Activated T-cell treated with anti-CD3 and anti-CD28 coated beads, Interleukin-2, amount 50 U/mL, for 72 hours (primary cell): ENCODE results near the gene TP53I13. TPM values are rescaled to one million over a fixed set of nuclear protein-coding genes. Genes with fewer than 3 reads are reported as not detected.

Experiments
- ATAC-seq, 2 donors: fragments of 150-1000 bp; cut with Tn5 transposase; replicated peaks in 1 of 2; 2 replicates each; pipeline ENCODE4 v1.10.0; 2021; ENCODE audit warnings: moderate library complexity in 2 of 2, mild to moderate bottlenecking in 1 of 2
- DNase-seq, 2 donors: peaks; one replicate each; pipeline ENCODE4 v3.0.0; 2021 to 2022; ENCODE audit warnings: mixed read lengths in 1 of 2
- H3K27ac Mint-ChIP-seq: one replicate; pipeline ENCODE4 v1.8.0; 2022; ENCODE audit warnings: mild to moderate bottlenecking, moderate library complexity, mixed read lengths
- H3K27me3 Mint-ChIP-seq: one replicate; pipeline ENCODE4 v1.8.0; 2022; ENCODE audit warnings: low read depth, mixed read lengths
- H3K36me3 Mint-ChIP-seq, 2 donors: one replicate each; pipeline ENCODE4 v1.8.0; 2022; ENCODE audit warnings: mixed read lengths in 2 of 2, mild to moderate bottlenecking in 1 of 2; ENCODE audit not compliant: insufficient read depth in 2 of 2
- H3K4me1 Mint-ChIP-seq: one replicate; pipeline ENCODE4 v1.8.0; 2022; ENCODE audit warnings: low read depth, mixed read lengths
- H3K4me3 Mint-ChIP-seq, 2 donors: one replicate each; pipeline ENCODE4 v1.8.0; 2022; ENCODE audit warnings: mild to moderate bottlenecking in 2 of 2, mixed read lengths in 2 of 2, moderate library complexity in 2 of 2
- H3K9me3 Mint-ChIP-seq, 2 donors: one replicate each; pipeline ENCODE4 v1.8.0; 2022; ENCODE audit warnings: mixed read lengths in 2 of 2
- total RNA-seq, 2 donors: library from RNA; stranded (reverse); gene quantifications; one replicate each; pipeline ENCODE4 v1.2.3, GENCODE V29; 2022

Gene TP53I13
- total RNA-seq, 2 donors from 2014 or later = 77.4 to 103 TPM

GRCh38 chr17:29579866-29580771 lies 11.6 kb downstream of the TP53I13 start:
- ATAC-seq (peak; percentile 97 to 98), DNase-seq (peak; percentile 90 to 91)
- Mint-ChIP-seq H3K27ac (no peak overlapping the region), H3K4me1 (peaks cover 28% of the 10 kb centered on the region), H3K4me3 (no peak overlapping the region), H3K9me3 (no peaks in the 10 kb centered on the region), H3K27me3 (no peaks in the 10 kb centered on the region), H3K36me3 (peaks cover 13 to 17% of the 10 kb centered on the region in 2 donors)

DNA sequence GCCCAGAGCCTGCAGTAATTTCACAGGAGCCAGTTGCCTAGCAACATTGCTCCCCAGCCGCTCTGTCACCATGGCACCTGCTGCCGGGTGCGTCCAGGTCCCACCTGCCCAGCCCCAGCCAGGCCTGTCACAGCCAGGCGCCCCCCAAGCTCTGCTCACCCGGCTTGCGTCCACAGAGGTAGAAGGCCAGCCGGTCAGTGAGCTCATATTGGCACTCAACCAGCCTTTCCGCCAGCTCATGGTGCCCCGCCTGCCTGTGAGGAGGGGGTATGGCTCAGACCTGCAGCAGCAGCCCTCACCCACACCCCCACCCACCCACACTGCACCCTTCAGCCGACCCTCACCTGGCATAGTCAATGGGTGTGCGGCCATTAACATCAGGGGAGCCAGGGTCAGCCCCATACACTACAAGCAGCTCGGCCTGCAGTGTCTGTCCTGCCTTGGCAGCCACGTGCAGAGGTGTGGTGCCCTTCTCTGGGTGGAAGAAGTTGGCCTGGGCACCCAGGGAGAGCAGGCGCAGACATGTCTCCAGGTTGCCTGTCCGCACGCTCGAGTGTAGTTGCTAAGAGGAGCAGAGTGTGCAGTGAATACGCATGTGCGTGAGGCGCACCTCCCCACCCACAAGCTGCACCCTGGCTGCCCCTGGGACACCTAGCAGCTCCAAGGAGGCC lies 13.2 kb downstream of the TP53I13 start:
- no peak overlapping the region for H3K4me3 Mint-ChIP-seq
- H3K27me3 Mint-ChIP-seq = no peaks in the 10 kb centered on the region
- no peak overlapping the region for H3K27ac Mint-ChIP-seq
- no peak for DNase-seq
- peaks cover 13 to 17% of the 10 kb centered on the region in 2 donors for H3K36me3 Mint-ChIP-seq
- no peaks in the 10 kb centered on the region for H3K9me3 Mint-ChIP-seq
- no peak for ATAC-seq
- peaks cover 44% of the 10 kb centered on the region for H3K4me1 Mint-ChIP-seq

DNA sequence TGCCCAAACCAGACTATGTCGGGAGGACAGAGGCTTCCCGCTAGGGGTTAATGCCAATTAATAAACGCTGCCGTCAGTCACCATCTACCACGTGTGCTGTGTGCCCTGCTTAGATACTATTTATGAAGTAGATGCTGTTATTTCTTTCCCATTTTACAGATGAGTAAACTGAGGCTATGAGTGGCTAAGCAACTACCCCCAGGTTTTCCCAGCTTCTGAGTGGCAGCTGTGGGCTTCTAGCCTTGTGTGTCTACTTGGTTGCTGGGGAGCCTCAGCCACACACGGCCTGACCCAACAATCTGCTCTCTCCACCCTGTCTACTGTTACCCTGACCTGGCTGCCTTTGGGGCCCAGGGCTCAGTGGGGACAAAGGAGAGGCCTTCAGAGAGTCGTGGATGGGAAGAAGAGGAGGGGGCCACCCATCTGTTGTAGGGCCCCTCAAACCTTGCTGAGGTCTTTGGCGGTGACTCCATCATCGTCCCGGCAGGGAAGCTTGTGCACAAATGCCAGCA lies 13.8 kb downstream of the TP53I13 start:
- Mint-ChIP-seq H3K36me3 (peaks cover 13 to 17% of the 10 kb centered on the region in 2 donors), H3K4me3 (no peak overlapping the region)
- ATAC-seq = no peak

DNA sequence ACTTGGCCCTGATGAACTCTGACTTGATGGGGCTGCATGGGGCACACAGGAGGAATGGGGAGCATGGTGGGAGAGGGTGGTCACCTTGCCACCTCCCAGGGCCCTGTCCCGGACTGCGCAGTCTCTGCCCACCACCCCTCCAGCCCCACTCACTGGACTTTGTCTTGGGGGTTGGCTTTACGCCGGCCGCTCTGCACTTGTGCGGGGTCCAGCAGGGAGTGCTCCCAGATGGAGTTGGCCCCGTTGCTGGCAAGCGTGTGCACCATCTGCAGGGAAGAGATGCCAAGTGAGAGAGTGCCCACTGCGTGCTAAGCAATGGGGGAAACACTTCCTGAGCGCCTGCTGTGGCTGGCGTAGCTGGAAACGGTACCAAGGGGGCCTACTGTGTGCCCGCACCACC lies 14.3 kb downstream of the TP53I13 start:
- Mint-ChIP-seq H3K9me3 (no peaks in the 10 kb centered on the region), H3K36me3 (peaks cover 13 to 16% of the 10 kb centered on the region in 2 donors), H3K4me1 (peaks cover 55% of the 10 kb centered on the region), H3K27ac (no peak overlapping the region), H3K4me3 (no peak overlapping the region), H3K27me3 (no peaks in the 10 kb centered on the region)
- DNase-seq = no peak
- no peak for ATAC-seq

More for the DNA sequence above, 13.8 kb downstream of the TP53I13 start:
- Mint-ChIP-seq H3K27ac (peak overlapping the region; percentile 28), H3K9me3 (no peaks in the 10 kb centered on the region), H3K4me1 (peaks cover 50% of the 10 kb centered on the region), H3K27me3 (no peaks in the 10 kb centered on the region)
- DNase-seq = no peak

DNA sequence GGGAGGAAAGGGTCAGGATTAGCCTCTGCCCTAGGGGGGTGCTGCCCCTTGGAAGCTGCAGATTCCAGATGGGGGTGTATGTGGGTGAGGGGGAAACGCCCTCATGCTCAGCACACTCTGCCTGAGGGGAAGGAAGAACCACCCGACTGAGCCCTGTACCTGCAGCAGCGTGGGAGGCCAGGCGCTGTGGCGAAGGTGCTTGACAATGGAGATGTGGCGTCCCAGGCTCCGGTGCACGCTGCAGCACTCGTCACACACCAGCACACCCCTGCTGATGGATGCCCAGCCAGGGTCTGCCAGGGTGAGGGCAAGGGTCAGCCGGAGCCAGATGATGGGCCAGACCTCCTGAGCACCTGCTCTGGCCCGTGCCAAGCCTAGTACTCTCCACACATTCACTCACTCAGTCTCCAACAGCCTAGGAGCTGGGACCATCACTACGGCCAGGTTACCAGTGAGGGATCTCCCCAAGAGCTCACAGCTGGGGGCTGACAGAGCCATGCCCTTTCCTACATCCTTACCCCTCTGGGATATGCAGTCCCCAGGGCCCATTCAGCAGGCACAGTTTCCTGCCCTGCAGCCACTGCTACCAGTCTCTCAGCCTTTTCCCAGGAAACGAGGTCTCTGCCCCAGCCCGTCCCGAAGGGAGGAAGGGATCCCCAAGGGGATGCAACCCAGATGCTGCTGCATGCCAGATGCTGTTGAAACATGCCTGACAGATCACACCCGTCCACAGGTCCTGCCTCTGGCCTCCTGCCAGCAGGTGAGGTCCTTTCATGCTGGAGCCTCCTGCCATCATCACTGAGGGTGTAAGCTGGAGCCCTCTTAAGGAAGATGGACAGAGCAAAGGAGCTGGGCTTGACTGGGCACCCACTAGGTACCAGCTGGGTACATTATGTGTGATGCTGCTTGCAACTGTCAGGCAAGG lies 15.1 kb downstream of the TP53I13 start:
- ATAC-seq = no peak
- Mint-ChIP-seq H3K9me3 (no peaks in the 10 kb centered on the region), H3K27me3 (no peaks in the 10 kb centered on the region), H3K4me3 (no peak overlapping the region), H3K36me3 (peaks cover 13 to 15% of the 10 kb centered on the region in 2 donors), H3K27ac (peak overlapping the region; percentile 77), H3K4me1 (peaks cover 61% of the 10 kb centered on the region)
- DNase-seq = no peak

GRCh38 chr17:29584452-29585079 lies 16.1 kb downstream of the TP53I13 start:
- DNase-seq (no peak), ATAC-seq (no peak)
- Mint-ChIP-seq H3K4me1 (peaks cover 61% of the 10 kb centered on the region), H3K27me3 (no peaks in the 10 kb centered on the region), H3K36me3 (peaks cover 13% of the 10 kb centered on the region in 2 donors), H3K4me3 (no peak overlapping the region), H3K9me3 (no peaks in the 10 kb centered on the region), H3K27ac (peak overlapping the region; percentile 77)

DNA sequence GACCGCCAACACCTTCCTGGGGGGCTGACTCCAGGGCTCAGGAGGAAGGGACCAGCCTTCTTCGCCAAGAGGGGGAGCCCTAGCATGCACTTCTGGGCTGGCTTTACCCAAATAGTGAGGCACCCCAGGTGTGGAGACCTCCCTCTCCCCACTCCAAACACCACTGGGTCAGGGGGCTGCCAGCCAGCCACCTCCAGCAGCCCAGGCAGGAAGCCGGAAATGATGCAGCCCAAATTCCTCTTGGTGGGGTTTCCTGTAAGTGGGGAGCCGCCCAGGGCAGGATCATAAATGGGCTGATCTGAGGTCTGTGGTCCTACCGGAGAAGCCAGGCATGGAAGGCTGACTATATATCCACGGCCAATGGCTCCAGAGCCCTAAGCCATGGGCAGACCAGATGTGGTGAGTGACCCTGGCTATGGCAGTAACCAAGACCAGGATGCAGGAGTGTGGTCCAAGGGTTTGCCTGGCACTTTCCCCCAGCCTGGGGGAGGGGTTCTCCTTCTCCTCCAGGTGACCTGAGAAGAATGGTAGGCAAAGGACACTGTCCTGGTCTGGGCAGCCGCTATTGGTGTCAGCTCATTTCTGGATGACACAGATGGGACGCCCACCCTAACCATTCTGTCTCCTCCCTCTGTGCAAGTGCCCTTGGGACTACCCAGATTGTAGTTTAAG lies 16.7 kb downstream of the TP53I13 start:
- peak overlapping the region; percentile 82 for H3K27ac Mint-ChIP-seq
- H3K27me3 Mint-ChIP-seq = no peaks in the 10 kb centered on the region
- peaks cover 13% of the 10 kb centered on the region in 2 donors for H3K36me3 Mint-ChIP-seq
- peak in 1 of 2 donors; percentile 48 for DNase-seq
- H3K4me1 Mint-ChIP-seq = peaks cover 61% of the 10 kb centered on the region
- peak overlapping the region; percentile 37 to 49 for H3K4me3 Mint-ChIP-seq
- H3K9me3 Mint-ChIP-seq = no peaks in the 10 kb centered on the region
- ATAC-seq = no peak

DNA sequence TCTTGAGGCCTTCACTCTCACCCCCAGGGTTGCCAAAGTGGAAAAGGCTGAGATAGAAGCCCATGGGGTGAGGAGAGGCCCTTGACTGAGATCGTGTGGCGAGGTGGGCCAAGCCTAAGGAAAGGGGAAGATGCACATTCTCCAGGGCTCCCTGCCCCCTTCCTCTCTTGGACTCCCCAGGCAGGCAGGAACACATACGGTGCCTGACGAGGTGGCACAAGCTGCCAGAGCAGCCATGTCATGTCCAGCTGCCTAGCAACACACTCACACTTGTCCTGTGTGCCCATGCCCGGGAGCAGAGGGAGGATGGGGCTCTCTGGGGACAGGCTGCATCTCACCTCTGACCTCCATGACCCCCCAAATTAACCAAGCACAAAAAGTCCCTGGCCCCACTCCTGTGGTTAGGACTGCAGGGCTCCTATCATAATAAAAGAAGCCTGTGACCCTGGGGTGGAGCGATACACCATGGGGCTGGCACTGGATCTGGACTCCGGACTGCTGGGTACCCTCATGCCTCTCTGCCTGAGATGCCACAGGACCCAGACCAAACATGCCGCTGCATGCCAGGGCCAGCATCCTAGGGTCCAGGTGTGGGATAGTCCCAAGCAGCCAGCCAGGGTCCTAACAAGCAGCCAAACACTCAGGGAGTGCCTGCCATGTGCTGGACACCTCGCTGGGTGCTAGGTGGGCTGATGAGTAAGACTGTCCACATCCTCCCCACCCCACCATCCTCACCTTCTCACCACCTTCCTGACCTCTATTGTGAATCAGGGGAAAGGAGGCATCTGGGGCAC lies 18.4 kb downstream of the TP53I13 start:
- H3K4me1 Mint-ChIP-seq = peaks cover 67% of the 10 kb centered on the region
- DNase-seq (peak in 1 of 2 donors; percentile 25), ATAC-seq (no peak)
- H3K36me3 Mint-ChIP-seq = peaks cover 11% of the 10 kb centered on the region in 2 donors
- no peaks in the 10 kb centered on the region for H3K27me3 Mint-ChIP-seq
- H3K4me3 Mint-ChIP-seq = peak overlapping the region; percentile 96
- H3K27ac Mint-ChIP-seq = peak overlapping the region; percentile 48
- no peaks in the 10 kb centered on the region for H3K9me3 Mint-ChIP-seq

DNA sequence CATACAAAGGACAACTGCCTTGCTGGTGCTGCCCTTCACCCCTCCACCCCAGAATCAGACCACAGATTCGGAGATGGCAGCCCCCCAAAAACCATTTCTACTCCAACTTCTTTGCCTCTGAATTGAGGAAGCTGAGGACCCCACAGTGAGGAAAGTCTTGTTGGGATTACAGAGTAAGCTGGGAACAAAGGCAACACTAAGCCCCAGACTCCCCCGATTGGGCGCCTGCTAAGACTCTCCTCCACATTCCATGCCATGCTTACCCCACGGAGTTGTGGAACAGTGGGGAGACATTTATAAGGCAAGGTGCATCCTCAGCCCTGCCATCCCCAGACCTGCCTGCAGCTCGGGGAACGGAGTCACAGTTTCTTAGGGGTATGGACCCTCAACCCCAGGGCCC lies 19.1 kb downstream of the TP53I13 start:
- no peaks in the 10 kb centered on the region for H3K27me3 Mint-ChIP-seq
- H3K9me3 Mint-ChIP-seq = no peaks in the 10 kb centered on the region
- no peak for DNase-seq
- H3K36me3 Mint-ChIP-seq = peaks cover 6 to 7% of the 10 kb centered on the region in 2 donors
- ATAC-seq = no peak
- H3K27ac Mint-ChIP-seq = no peak overlapping the region
- H3K4me1 Mint-ChIP-seq = peaks cover 74% of the 10 kb centered on the region
- peak overlapping the region; percentile 96 for H3K4me3 Mint-ChIP-seq

DNA sequence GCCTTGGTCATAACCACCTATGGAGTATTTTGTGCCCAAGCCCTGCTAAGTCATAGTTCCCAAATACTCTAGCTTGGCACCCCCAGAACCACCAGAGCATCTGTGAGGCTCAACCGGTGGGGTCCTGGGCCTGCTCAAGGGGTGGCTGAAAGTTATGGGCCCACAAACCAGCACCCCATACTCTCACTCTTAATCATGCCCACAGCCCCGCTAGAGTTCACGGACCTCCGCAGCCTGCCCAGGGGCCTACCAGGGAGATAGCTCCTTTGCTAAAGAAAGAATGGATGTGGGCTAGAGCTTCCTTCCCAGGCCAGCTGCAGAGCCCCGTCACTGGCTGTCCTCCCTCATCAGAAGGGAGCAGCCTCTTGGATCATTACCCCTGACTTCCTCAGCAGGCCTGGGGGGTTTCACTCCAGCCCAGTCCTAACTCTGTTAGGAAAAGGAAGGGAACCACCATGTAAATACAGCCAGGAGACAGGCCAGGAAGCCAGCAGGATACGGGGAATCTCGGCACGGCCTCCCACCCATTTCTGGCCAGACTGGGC lies 19.6 kb downstream of the TP53I13 start:
- no peaks in the 10 kb centered on the region for H3K27me3 Mint-ChIP-seq
- peak overlapping the region; percentile 55 for H3K27ac Mint-ChIP-seq
- peaks cover 4% of the 10 kb centered on the region in 2 donors for H3K36me3 Mint-ChIP-seq
- H3K4me3 Mint-ChIP-seq = peak overlapping the region; percentile 96
- H3K9me3 Mint-ChIP-seq = no peaks in the 10 kb centered on the region
- peaks cover 77% of the 10 kb centered on the region for H3K4me1 Mint-ChIP-seq
- ATAC-seq (no peak), DNase-seq (peak in 1 of 2 donors; percentile 38)
